A549 treated with Mapracorat at 1 μM for 4 hours (cell line): ENCODE measurements around the gene KCNK18. TPM values are rescaled to one million over a fixed set of nuclear protein-coding genes. Genes with fewer than 3 reads are reported as not detected.

Experiments
- total RNA-seq: library from RNA; stranded (reverse); fragments of 200-300 nt; extraction: Qiagen RNA extraction; gene quantifications from 5 replicates; pipeline ENCODE4 v1.2.3, GENCODE V29; 2022

KCNK18 gene
- not detected in 5 replicates for total RNA-seq

DNA sequence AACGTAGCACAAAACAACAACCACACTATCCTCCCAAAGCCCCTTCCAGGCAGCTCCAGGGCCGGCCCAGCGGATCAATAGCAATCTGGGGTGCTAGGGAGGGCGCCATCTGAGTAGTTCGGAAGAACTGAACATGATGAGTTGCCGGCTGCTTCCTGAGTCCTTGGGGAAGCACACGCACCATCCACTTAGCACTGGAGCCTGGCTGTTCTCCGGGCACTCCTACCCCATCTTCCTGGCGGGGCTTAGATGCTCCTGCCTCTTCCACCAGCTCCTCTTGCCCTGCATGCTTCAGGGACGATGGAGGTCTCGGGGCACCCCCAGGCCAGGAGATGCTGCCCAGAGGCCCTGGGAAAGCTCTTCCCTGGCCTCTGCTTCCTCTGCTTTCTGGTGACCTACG, at the start of gene KCNK18:
KCNK18 (plus strand) TSS at position 301 of the 400 bp plus-strand sequence; CDS start at position 301, 0 bp downstream.

DNA sequence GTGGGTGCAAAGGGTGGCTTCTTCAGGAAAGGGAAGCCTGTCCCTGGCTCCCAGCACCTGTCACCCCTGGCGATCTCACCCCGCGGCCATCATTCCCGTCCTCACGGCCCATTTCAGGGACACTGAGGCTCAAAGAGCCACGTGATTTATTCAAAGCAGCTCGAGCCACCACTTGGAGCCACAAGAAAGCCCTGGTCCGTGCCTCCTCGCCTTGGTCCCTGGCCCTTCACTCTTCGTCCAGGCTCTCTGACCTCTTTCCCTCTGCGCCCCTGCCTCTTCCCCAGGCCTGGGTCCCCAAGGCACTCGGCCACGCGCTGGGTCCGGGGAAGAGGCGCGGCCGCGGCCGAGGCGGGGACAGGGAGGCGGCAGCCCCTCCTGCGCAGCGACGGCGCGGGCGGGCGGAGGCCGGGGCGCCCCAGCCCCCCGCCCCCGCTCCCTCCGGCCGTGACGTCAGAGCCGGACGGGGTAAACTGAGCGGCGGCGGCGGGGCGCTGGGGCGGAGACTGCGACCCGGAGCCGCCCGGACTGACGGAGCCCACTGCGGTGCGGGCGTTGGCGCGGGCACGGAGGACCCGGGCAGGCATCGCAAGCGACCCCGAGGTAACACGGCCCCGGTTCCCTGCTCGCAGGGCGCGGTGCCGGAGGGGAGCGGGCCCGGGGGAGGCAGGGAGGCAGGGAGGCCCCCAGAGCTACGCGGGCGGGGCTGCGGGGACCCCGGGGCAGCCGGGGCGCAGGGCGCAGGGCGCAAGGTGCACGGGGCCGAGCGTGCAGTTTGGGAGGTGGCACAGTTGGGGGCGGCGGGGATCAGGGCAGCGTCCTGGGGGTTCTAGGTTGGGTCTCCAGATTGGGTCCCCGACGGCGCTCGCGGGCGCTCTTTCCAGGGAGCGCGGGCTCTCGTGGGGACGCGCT, 43.6 kb downstream of the KCNK18 start, which contains the start of gene SLC18A2:
SLC18A2 (plus strand) TSS at position 494 of the 909 bp plus-strand sequence. CDS start 580 bp downstream, outside the sequence.

Other genes starting within 250 kb of the KCNK18 start
- 20.5 to 28.8 TPM (median 25.6 TPM) in 5 replicates for gene SHTN1, start 192.3 kb upstream of the KCNK18 start, total RNA-seq
- 0.97 to 1.7 TPM (median 1.5 TPM) in 5 replicates for gene VAX1, start 59.2 kb upstream of the KCNK18 start, total RNA-seq
- gene SLC18A2, start 43.6 kb downstream of the KCNK18 start, total RNA-seq: 0.05 to 0.06 TPM in 2 of 5 replicates, not detected in the others
- 18.0 to 28.2 TPM (median 24.1 TPM) in 5 replicates for gene PDZD8, start 178.0 kb downstream of the KCNK18 start, total RNA-seq